ENCODE measurements around the gene PRICKLE3.

The PRICKLE3 gene

DNA sequence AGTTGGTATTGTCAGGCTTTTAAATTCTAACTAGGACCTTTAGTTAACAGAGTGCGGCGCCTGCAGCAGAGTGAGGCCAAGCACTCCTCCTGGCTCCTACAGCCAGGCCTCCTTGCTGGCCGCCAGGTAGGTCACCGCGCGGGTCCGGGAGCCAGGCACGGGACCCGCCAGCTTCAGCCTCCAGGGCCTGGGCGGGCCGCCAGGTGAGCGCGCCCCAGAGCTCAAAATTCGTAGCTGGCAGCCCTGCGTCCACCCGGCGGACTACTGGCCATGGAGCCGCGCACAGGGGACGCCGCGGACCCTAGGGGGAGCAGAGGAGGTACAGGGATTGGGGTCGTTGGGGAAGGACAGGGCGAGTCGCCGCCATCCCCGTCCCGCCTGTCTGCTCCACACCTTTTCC, 23.6 kb downstream of the PRICKLE3 start, which contains the start of gene MAGIX:
TSS of gene MAGIX (plus strand) at position 139 of the 400 bp plus-strand sequence. CDS start at position 271, 132 bp downstream.
- Histone ChIP-seq H3F3A (ENCODE audit: insufficient read depth) (peaks cover 18% of the 10 kb centered on the region), H3K9ac (ENCODE audit: low read length) (peak within 1 kb of the TSS; percentile 46; the same call in 1 of the 2 replicates), H3K4me3 (ENCODE audit: insufficient read depth, low read length, poor library complexity, severe bottlenecking) (peak within 1 kb of the TSS; percentile 38), H3K27ac (ENCODE audit: low read depth, low read length) (no peak within 1 kb of the TSS), H3K9me2 (replicated peaks; ENCODE audit: insufficient read depth, low read length) (no peaks in the 10 kb centered on the region), H3K4me2 (ENCODE audit: low read depth, low read length, poor library complexity, severe bottlenecking) (peak within 1 kb of the TSS; percentile 73), H3K27me3 (ENCODE audit: low read length) (no peaks in the 10 kb centered on the region), H4K20me1 (ENCODE audit: low read depth, low read length) (no peaks in the 10 kb centered on the region), H2AFZ (ENCODE audit: low read depth, low read length, severe bottlenecking) (peak within 1 kb of the TSS; percentile 77), H3K36me3 (ENCODE audit: low read length) (no peaks in the 10 kb centered on the region), H3K79me2 (ENCODE audit: insufficient read depth, low read length) (no peaks in the 10 kb centered on the region), H3K9me3 (ENCODE audit: insufficient read depth, low read length) (no peaks in the 10 kb centered on the region)
- TF ChIP-seq, protein P1, sequence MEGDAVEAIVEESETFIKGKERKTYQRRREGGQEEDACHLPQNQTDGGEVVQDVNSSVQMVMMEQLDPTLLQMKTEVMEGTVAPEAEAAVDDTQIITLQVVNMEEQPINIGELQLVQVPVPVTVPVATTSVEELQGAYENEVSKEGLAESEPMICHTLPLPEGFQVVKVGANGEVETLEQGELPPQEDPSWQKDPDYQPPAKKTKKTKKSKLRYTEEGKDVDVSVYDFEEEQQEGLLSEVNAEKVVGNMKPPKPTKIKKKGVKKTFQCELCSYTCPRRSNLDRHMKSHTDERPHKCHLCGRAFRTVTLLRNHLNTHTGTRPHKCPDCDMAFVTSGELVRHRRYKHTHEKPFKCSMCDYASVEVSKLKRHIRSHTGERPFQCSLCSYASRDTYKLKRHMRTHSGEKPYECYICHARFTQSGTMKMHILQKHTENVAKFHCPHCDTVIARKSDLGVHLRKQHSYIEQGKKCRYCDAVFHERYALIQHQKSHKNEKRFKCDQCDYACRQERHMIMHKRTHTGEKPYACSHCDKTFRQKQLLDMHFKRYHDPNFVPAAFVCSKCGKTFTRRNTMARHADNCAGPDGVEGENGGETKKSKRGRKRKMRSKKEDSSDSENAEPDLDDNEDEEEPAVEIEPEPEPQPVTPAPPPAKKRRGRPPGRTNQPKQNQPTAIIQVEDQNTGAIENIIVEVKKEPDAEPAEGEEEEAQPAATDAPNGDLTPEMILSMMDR (IDR thresholded peaks at IDR 0.05; ENCODE audit: insufficient read depth, low read length, poor library complexity, severe bottlenecking), result no peak
- no peak for TF ChIP-seq EZH2phosphoT487 (conservative IDR thresholded peaks at IDR 0.05; ENCODE audit: low read length)

DNA sequence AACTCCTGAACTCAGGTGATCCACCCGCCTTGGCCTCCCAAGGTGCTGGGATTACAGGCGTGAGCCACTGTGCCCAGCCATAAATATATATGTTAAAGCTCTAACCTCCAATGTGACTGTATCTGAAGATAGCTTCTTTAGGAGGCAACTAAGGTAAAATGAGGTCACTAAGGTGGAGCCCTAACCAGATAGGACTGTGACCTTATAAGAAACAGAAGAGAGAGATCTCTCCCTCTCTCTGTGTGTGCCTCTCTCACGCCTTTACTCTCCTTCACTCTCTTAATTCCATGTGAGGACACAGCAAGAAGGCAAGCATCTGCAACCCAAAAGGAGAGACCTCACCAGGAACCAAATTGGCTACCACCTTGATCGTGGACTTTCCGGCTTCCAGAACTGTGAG, 24.5 kb downstream of the PRICKLE3 start:
- Histone ChIP-seq H3K9ac (ENCODE audit: low read length) (no peak overlapping the region), H2AFZ (ENCODE audit: low read depth, low read length, severe bottlenecking) (no peak overlapping the region), H3K9me2 (replicated peaks; ENCODE audit: insufficient read depth, low read length) (no peaks in the 10 kb centered on the region), H4K20me1 (ENCODE audit: low read depth, low read length) (no peaks in the 10 kb centered on the region), H3K79me2 (ENCODE audit: insufficient read depth, low read length) (no peaks in the 10 kb centered on the region), H3F3A (ENCODE audit: insufficient read depth) (peaks cover 8% of the 10 kb centered on the region), H3K27ac (ENCODE audit: low read depth, low read length) (no peak overlapping the region), H3K4me2 (ENCODE audit: low read depth, low read length, poor library complexity, severe bottlenecking) (no peak overlapping the region), H3K9me3 (ENCODE audit: insufficient read depth, low read length) (no peaks in the 10 kb centered on the region), H3K36me3 (ENCODE audit: low read length) (no peaks in the 10 kb centered on the region), H3K4me3 (ENCODE audit: insufficient read depth, low read length, poor library complexity, severe bottlenecking) (no peak overlapping the region), H3K27me3 (ENCODE audit: low read length) (no peaks in the 10 kb centered on the region)
- TF ChIP-seq EZH2phosphoT487 (conservative IDR thresholded peaks at IDR 0.05; ENCODE audit: low read length), result no peak
- TF ChIP-seq, protein P1 (IDR thresholded peaks at IDR 0.05; ENCODE audit: insufficient read depth, low read length, poor library complexity, severe bottlenecking), result no peak

DNA sequence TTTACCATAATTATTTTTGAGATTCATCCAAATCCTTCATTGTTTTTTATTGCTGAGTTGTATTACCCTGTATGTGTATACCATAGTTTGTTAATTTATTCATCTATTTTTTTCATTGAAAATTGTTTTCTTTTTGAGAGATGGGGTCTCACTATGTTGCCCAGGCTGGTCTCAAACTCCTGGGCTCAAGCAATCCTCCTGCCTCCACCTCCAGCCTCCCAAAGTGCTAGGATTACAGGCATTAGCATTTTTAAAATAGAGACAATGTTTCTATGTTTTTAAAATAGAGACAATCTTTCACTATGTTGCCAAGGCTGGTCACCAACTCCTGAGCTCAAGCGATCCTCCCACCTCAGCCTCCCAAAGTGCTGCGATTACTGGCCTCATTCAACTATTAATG, 25.3 kb downstream of the PRICKLE3 start:
- no peak overlapping the region for H3K4me3 ChIP-seq (ENCODE audit: insufficient read depth, low read length, poor library complexity, severe bottlenecking)
- no peaks in the 10 kb centered on the region for H3K9me2 ChIP-seq (replicated peaks; ENCODE audit: insufficient read depth, low read length)

More for the DNA sequence above, 25.3 kb downstream of the PRICKLE3 start:
- Histone ChIP-seq H3K27ac (ENCODE audit: low read depth, low read length) (no peak overlapping the region), H3K9ac (ENCODE audit: low read length) (no peak overlapping the region), H3K27me3 (ENCODE audit: low read length) (no peaks in the 10 kb centered on the region), H2AFZ (ENCODE audit: low read depth, low read length, severe bottlenecking) (no peak overlapping the region), H4K20me1 (ENCODE audit: low read depth, low read length) (no peaks in the 10 kb centered on the region), H3K36me3 (ENCODE audit: low read length) (no peaks in the 10 kb centered on the region), H3F3A (ENCODE audit: insufficient read depth) (0 out of 2 replicates have a peak, but pooled peaks cover 7% of the 10 kb centered on the region), H3K4me2 (ENCODE audit: low read depth, low read length, poor library complexity, severe bottlenecking) (no peak overlapping the region), H3K9me3 (ENCODE audit: insufficient read depth, low read length) (no peaks in the 10 kb centered on the region), H3K79me2 (ENCODE audit: insufficient read depth, low read length) (no peaks in the 10 kb centered on the region)
- TF ChIP-seq EZH2phosphoT487 (conservative IDR thresholded peaks at IDR 0.05; ENCODE audit: low read length), result no peak
- TF ChIP-seq, protein P1 (IDR thresholded peaks at IDR 0.05; ENCODE audit: insufficient read depth, low read length, poor library complexity, severe bottlenecking), result no peak
